Mesothelial cell of epicardium (in vitro differentiated cells): Measurements from ENCODE around the gene GPBAR1. TPM values are rescaled to one million over a fixed set of nuclear protein-coding genes. Genes with fewer than 3 reads are reported as not detected.

Experiments
- DNase-seq, 2 experiments: peaks; one replicate each; pipeline ENCODE4 v3.0.0; 2021; ENCODE audit warnings: low spot score in 2 of 2; ENCODE audit not compliant: unreplicated experiment in 2 of 2
- H3K27ac Mint-ChIP-seq: 2 replicates; pipeline ENCODE4 v1.8.0; 2021; ENCODE audit warnings: mixed read lengths
- H3K27me3 Mint-ChIP-seq: 2 replicates; pipeline ENCODE4 v1.8.0; 2021; ENCODE audit warnings: low read depth, mixed read lengths
- H3K36me3 Mint-ChIP-seq: 2 replicates; pipeline ENCODE4 v1.8.0; 2021; ENCODE audit warnings: mixed read lengths
- H3K4me1 Mint-ChIP-seq: 2 replicates; pipeline ENCODE4 v1.8.0; 2021; ENCODE audit warnings: mixed read lengths
- H3K4me3 Mint-ChIP-seq: 2 replicates; pipeline ENCODE4 v1.8.0; 2021; ENCODE audit warnings: mild to moderate bottlenecking, moderate library complexity, mixed read lengths
- H3K9me3 Mint-ChIP-seq: 2 replicates; pipeline ENCODE4 v1.8.0; 2021; ENCODE audit warnings: mixed read lengths
- CTCF ChIP-seq: fragments of 200-600 bp; sonication (generic); IDR thresholded peaks from one replicate; pipeline ENCODE4 v1.5.0; 2021; ENCODE audit warnings: antibody characterized with exemption; ENCODE audit not compliant: unreplicated experiment
- total RNA-seq: library from RNA; stranded (reverse); gene quantifications from 3 replicates; pipeline ENCODE4 v1.2.1, GENCODE V29; 2021

Gene GPBAR1
- total RNA-seq, 1 donor from 2014 or later, result 0.78 TPM

- H3K4me1 Mint-ChIP-seq, result peaks cover 23% of the 10 kb centered on the region
- no peaks in the 10 kb centered on the region for H3K9me3 Mint-ChIP-seq
- no peak overlapping the region for H3K4me3 Mint-ChIP-seq
- peak overlapping the region; percentile 28 for H3K27ac Mint-ChIP-seq
- no peaks in the 10 kb centered on the region for H3K27me3 Mint-ChIP-seq
- H3K36me3 Mint-ChIP-seq, result peaks cover 46% of the 10 kb centered on the region
- TF ChIP-seq CTCF, result no peak
- no peak for DNase-seq
Measured at GRCh38 chr2:218233543-218233942, 27.3 kb upstream of the GPBAR1 start.

GRCh38 chr2:218234521-218234920, 26.3 kb upstream of the GPBAR1 start:
- Mint-ChIP-seq H3K4me3 (no peak overlapping the region), H3K4me1 (peaks cover 15% of the 10 kb centered on the region), H3K36me3 (peaks cover 55% of the 10 kb centered on the region), H3K27me3 (no peaks in the 10 kb centered on the region), H3K9me3 (no peaks in the 10 kb centered on the region), H3K27ac (no peak overlapping the region)
- no peak for DNase-seq
- no peak for TF ChIP-seq CTCF

- no peak for TF ChIP-seq CTCF
Measured at GRCh38 chr2:218235017-218235416, 25.8 kb upstream of the GPBAR1 start.

GRCh38 chr2:218236829-218237228, 24.0 kb upstream of the GPBAR1 start:
- Mint-ChIP-seq H3K27ac (no peak overlapping the region), H3K27me3 (no peaks in the 10 kb centered on the region), H3K4me3 (no peak overlapping the region), H3K36me3 (peaks cover 54% of the 10 kb centered on the region), H3K4me1 (no peaks in the 10 kb centered on the region), H3K9me3 (no peaks in the 10 kb centered on the region)
- TF ChIP-seq CTCF, result no peak
- no peak for DNase-seq

More at GRCh38 chr2:218235017-218235416, 25.8 kb upstream of the GPBAR1 start:
- no peak overlapping the region for H3K4me3 Mint-ChIP-seq
- H3K36me3 Mint-ChIP-seq, result peaks cover 55% of the 10 kb centered on the region
- DNase-seq, result no peak
- H3K9me3 Mint-ChIP-seq, result no peaks in the 10 kb centered on the region
- peaks cover 14% of the 10 kb centered on the region for H3K4me1 Mint-ChIP-seq
- H3K27me3 Mint-ChIP-seq, result no peaks in the 10 kb centered on the region
- peak overlapping the region; percentile 34 for H3K27ac Mint-ChIP-seq

GRCh38 chr2:218238887-218239286, 21.9 kb upstream of the GPBAR1 start:
- H3K4me1 Mint-ChIP-seq, result no peaks in the 10 kb centered on the region
- no peak for DNase-seq
- peaks cover 52% of the 10 kb centered on the region for H3K36me3 Mint-ChIP-seq
- TF ChIP-seq CTCF, result no peak
- H3K4me3 Mint-ChIP-seq, result no peak overlapping the region
- no peak overlapping the region for H3K27ac Mint-ChIP-seq
- no peaks in the 10 kb centered on the region for H3K9me3 Mint-ChIP-seq
- no peaks in the 10 kb centered on the region for H3K27me3 Mint-ChIP-seq

- no peak overlapping the region for H3K4me3 Mint-ChIP-seq
- H3K4me1 Mint-ChIP-seq, result no peaks in the 10 kb centered on the region
- peaks cover 53% of the 10 kb centered on the region for H3K36me3 Mint-ChIP-seq
- no peaks in the 10 kb centered on the region for H3K9me3 Mint-ChIP-seq
- no peak for TF ChIP-seq CTCF
- no peak for DNase-seq
- H3K27ac Mint-ChIP-seq, result peak overlapping the region; percentile 25
- H3K27me3 Mint-ChIP-seq, result no peaks in the 10 kb centered on the region
Measured at GRCh38 chr2:218244204-218244603, 16.6 kb upstream of the GPBAR1 start.
